SK-N-SH treated with all-trans-retinoic acid at 6 μM for 48 hours (cell line): ENCODE data around the gene DCP2.

Experiments
- ATAC-seq: fragments of 200-7000 bp; cut with Tn5 transposase; 3 replicates; pipeline ENCODE4 v1.9.1; 2020; ENCODE audit warnings: mild to moderate bottlenecking, moderate library complexity
- ARNTL ChIP-seq: fragments of 450-650 bp; formaldehyde crosslinking; IDR thresholded peaks from 2 replicates; pipeline ENCODE4 v1.5.0; 2020; ENCODE audit warnings: low read depth, mild to moderate bottlenecking, moderate library complexity, borderline replicate concordance
- BACH2 ChIP-seq: fragments of 250-450 bp; sonication (Bioruptor Pico); IDR thresholded peaks from 2 replicates; pipeline ENCODE4 v1.9.0; 2021; ENCODE audit warnings: mild to moderate bottlenecking, borderline replicate concordance
- CREB5 ChIP-seq: fragments of 250-450 bp; sonication (Bioruptor Pico); IDR thresholded peaks from 2 replicates; pipeline ENCODE4 v1.5.1; 2020; ENCODE audit warnings: low read depth, mild to moderate bottlenecking, moderate library complexity
- CSDC2 ChIP-seq: fragments of 250-450 bp; sonication (Bioruptor Pico); IDR thresholded peaks from 2 replicates; pipeline ENCODE4 v1.5.0; 2020; ENCODE audit warnings: mild to moderate bottlenecking, moderate library complexity
- CSRNP3 ChIP-seq: fragments of 250-450 bp; sonication (Bioruptor Pico); IDR thresholded peaks from 2 replicates; pipeline ENCODE4 v1.5.1; 2021; ENCODE audit warnings: mild to moderate bottlenecking, moderate library complexity
- ESRRG ChIP-seq: fragments of 250-450 bp; sonication (Bioruptor Pico); IDR thresholded peaks from 2 replicates; pipeline ENCODE4 v1.6.1; 2021; ENCODE audit warnings: mild to moderate bottlenecking
- GLIS3 ChIP-seq: fragments of 250-450 bp; sonication (Bioruptor Pico); IDR thresholded peaks from 2 replicates; pipeline ENCODE4 v1.5.0; 2020; ENCODE audit warnings: mild to moderate bottlenecking, moderate library complexity
- ISL1 ChIP-seq: fragments of 250-450 bp; sonication (Bioruptor Pico); IDR thresholded peaks from 2 replicates; pipeline ENCODE4 v2.1.2; 2022; ENCODE audit warnings: mild to moderate bottlenecking, moderate library complexity
- OSR1 ChIP-seq: fragments of 250-450 bp; sonication (Bioruptor Pico); IDR thresholded peaks from 2 replicates; pipeline ENCODE4 v1.8.0; 2022; ENCODE audit warnings: moderate library complexity, mild to moderate bottlenecking, inconsistent platforms
- PATZ1 ChIP-seq: fragments of 250-450 bp; sonication (Bioruptor Pico); IDR thresholded peaks from 2 replicates; pipeline ENCODE4 v1.8.0; 2020; ENCODE audit warnings: mild to moderate bottlenecking, moderate library complexity, borderline replicate concordance
- PPARA ChIP-seq: fragments of 250-450 bp; sonication (Bioruptor Pico); IDR thresholded peaks from 2 replicates; pipeline ENCODE4 v1.5.0; 2020; ENCODE audit warnings: mild to moderate bottlenecking, borderline replicate concordance
- RARB ChIP-seq: fragments of 250-450 bp; sonication (Bioruptor Pico); IDR thresholded peaks from 2 replicates; pipeline ENCODE4 v1.8.0; 2021; ENCODE audit warnings: mild to moderate bottlenecking, moderate library complexity
- SNAI2 ChIP-seq: fragments of 250-450 bp; sonication (Bioruptor Pico); IDR thresholded peaks from 2 replicates; pipeline ENCODE4 v1.5.0; 2020; ENCODE audit warnings: mild to moderate bottlenecking, moderate library complexity
- TCF4 ChIP-seq: fragments of 250-450 bp; sonication (Bioruptor Pico); IDR thresholded peaks from 2 replicates; pipeline ENCODE4 v1.8.0; 2021; ENCODE audit warnings: mild to moderate bottlenecking, moderate library complexity, borderline replicate concordance
- TSHZ2 ChIP-seq: fragments of 250-450 bp; sonication (Bioruptor Pico); IDR thresholded peaks from 2 replicates; pipeline ENCODE4 v1.5.0; 2020; ENCODE audit warnings: mild to moderate bottlenecking, moderate library complexity
- ZC3H10 ChIP-seq: fragments of 250-450 bp; sonication (Bioruptor Pico); IDR thresholded peaks from 2 replicates; pipeline ENCODE4 v1.5.1; 2021; ENCODE audit warnings: mild to moderate bottlenecking, moderate library complexity
- ZFP3 ChIP-seq: fragments of 250-450 bp; sonication (Bioruptor Pico); IDR thresholded peaks from 2 replicates; pipeline ENCODE4 v1.5.0; 2020; ENCODE audit warnings: mild to moderate bottlenecking, moderate library complexity
- ZFP30 ChIP-seq: fragments of 450-650 bp; formaldehyde crosslinking; IDR thresholded peaks from 2 replicates; pipeline ENCODE4 v1.5.0; 2022; ENCODE audit warnings: mild to moderate bottlenecking, moderate library complexity
- ZNF565 ChIP-seq: fragments of 450-650 bp; formaldehyde crosslinking; conservative IDR thresholded peaks from 2 replicates; pipeline ENCODE4 v1.5.0; 2020; ENCODE audit warnings: low read depth, mild to moderate bottlenecking, moderate library complexity
- ZNF70 ChIP-seq: fragments of 450-650 bp; formaldehyde crosslinking; IDR thresholded peaks from 2 replicates; pipeline ENCODE4 v1.5.0; 2020; ENCODE audit warnings: mild to moderate bottlenecking, moderate library complexity
- ZNF8 ChIP-seq: fragments of 450-650 bp; formaldehyde crosslinking; IDR thresholded peaks from 2 replicates; pipeline ENCODE4 v1.5.0; 2020; ENCODE audit warnings: mild to moderate bottlenecking, moderate library complexity

Gene DCP2

GRCh38 chr5:113065626-113066025 lies 89.0 kb downstream of the DCP2 start:
- TF ChIP-seq CREB5 (CRISPR knock-in tag) (no peak), CSRNP3 (CRISPR knock-in tag) (no peak), ZNF70 (CRISPR knock-in tag) (no peak), BACH2 (CRISPR knock-in tag) (no peak), ARNTL (no peak), OSR1 (no peak), ZC3H10 (CRISPR knock-in tag) (no peak), ISL1 (CRISPR knock-in tag) (no peak), ESRRG (no peak), ZFP3 (CRISPR knock-in tag) (no peak), RARB (CRISPR knock-in tag) (no peak), GLIS3 (CRISPR knock-in tag) (no peak), CSDC2 (CRISPR knock-in tag) (no peak), ZFP30 (CRISPR knock-in tag) (no peak), TCF4 (CRISPR knock-in tag) (no peak), PPARA (CRISPR knock-in tag) (no peak), PATZ1 (CRISPR knock-in tag) (no peak)
- ATAC-seq = no peak

- no peak for ATAC-seq
- TF ChIP-seq CSDC2 (CRISPR knock-in tag) (no peak), ARNTL (no peak), ZFP3 (CRISPR knock-in tag) (no peak), ESRRG (no peak), ZNF70 (CRISPR knock-in tag) (no peak), TSHZ2 (CRISPR knock-in tag) (no peak), PPARA (CRISPR knock-in tag) (no peak), RARB (CRISPR knock-in tag) (no peak), PATZ1 (CRISPR knock-in tag) (no peak), SNAI2 (CRISPR knock-in tag) (no peak)
Observed at GRCh38 chr5:113067635-113068344, 91.2 kb downstream of the DCP2 start.

GRCh38 chr5:113068559-113068958 lies 92.0 kb downstream of the DCP2 start:
- ATAC-seq = no peak; the same call in 2 of the 3 replicates
- TF ChIP-seq RARB (CRISPR knock-in tag) (no peak), ARNTL (no peak), CREB5 (CRISPR knock-in tag) (no peak), ZNF565 (no peak), SNAI2 (CRISPR knock-in tag) (no peak), PATZ1 (CRISPR knock-in tag) (no peak), ZNF70 (CRISPR knock-in tag) (no peak), ESRRG (no peak), ZFP3 (CRISPR knock-in tag) (no peak), CSDC2 (CRISPR knock-in tag) (no peak), BACH2 (CRISPR knock-in tag) (no peak), TCF4 (CRISPR knock-in tag) (no peak), ZNF8 (CRISPR knock-in tag) (no peak), CSRNP3 (CRISPR knock-in tag) (no peak), GLIS3 (CRISPR knock-in tag) (no peak), ISL1 (CRISPR knock-in tag) (no peak)
